22Rv1 (cell line): ENCODE measurements around the gene GRPEL1.

Source experiments
- CTCF ChIP-seq: fragments of 450-650 bp; IDR thresholded peaks from 2 replicates; pipeline ENCODE4 v1.5.1; 2017; ENCODE audit warnings: mild to moderate bottlenecking
- ZFX ChIP-seq: fragments of 450-650 bp; IDR thresholded peaks from 2 replicates; pipeline ENCODE4 v1.6.1; 2017; ENCODE audit warnings: antibody characterized with exemption, borderline replicate concordance

- TF ChIP-seq CTCF = no peak
- TF ChIP-seq ZFX = no peak
Observed at GRCh38 chr4:7083597-7084563, 16.0 kb upstream of the GRPEL1 start.
